K562 (cell line): ENCODE results near the gene GNB5. TPM values are rescaled to one million over a fixed set of nuclear protein-coding genes. Genes with fewer than 3 reads are reported as not detected.

Experiments used
- DLX4 ChIP-seq: fragments of 250-450 bp; sonication (Bioruptor Pico); IDR thresholded peaks from 2 replicates; pipeline ENCODE4 v1.6.1; 2021; ENCODE audit warnings: mild to moderate bottlenecking
- ETV1 ChIP-seq: fragments of 450-650 bp; conservative IDR thresholded peaks from 2 replicates; pipeline ENCODE4 v1.6.1; 2016; ENCODE audit warnings: missing genetic modification characterization, control low read depth, low read depth, missing compliant biosample characterization
- GTF2A2 ChIP-seq: IDR thresholded peaks from 2 replicates; pipeline ENCODE4 v1.6.1; 2016; ENCODE audit warnings: mild to moderate bottlenecking, missing genetic modification characterization, missing compliant biosample characterization
- KLF6 ChIP-seq: fragments of 250-450 bp; sonication (Bioruptor Pico); IDR thresholded peaks from 2 replicates; pipeline ENCODE4 v1.4.0; 2020; ENCODE audit warnings: mild to moderate bottlenecking, moderate library complexity, borderline replicate concordance
- NEUROD1 ChIP-seq: fragments of 150-350 bp; IDR thresholded peaks from 2 replicates; pipeline ENCODE4 v1.6.1; 2014; ENCODE audit warnings: borderline replicate concordance, low read length, low read depth; ENCODE audit not compliant: partially characterized antibody
- NFRKB ChIP-seq: fragments of 450-650 bp; IDR thresholded peaks from 2 replicates; pipeline ENCODE4 v1.6.1; 2016; ENCODE audit warnings: low read depth
- NFXL1 ChIP-seq: fragments of 450-650 bp; formaldehyde crosslinking; IDR thresholded peaks from 2 replicates; pipeline ENCODE4 v1.4.0; 2021; ENCODE audit warnings: mild to moderate bottlenecking
- NR4A1 ChIP-seq, 2 experiments: fragments of 250-450 bp in 1 of 2; fragments of 450-650 bp in 1 of 2; sonication (Bioruptor Pico) in 1 of 2; IDR thresholded peaks; 2 replicates each; pipeline versions ENCODE4 v1.4.0 to v1.6.1; 2016 to 2020; ENCODE audit warnings: mild to moderate bottlenecking in 2 of 2, missing compliant biosample characterization in 1 of 2, missing genetic modification characterization in 1 of 2, moderate library complexity in 1 of 2
- PKNOX1 ChIP-seq: fragments of 450-650 bp; IDR thresholded peaks from 2 replicates; pipeline ENCODE4 v1.6.1; 2016
- SMAD4 ChIP-seq: fragments of 250-450 bp; sonication (Bioruptor Pico); conservative IDR thresholded peaks from 2 replicates; pipeline ENCODE4 v1.8.0; 2021; ENCODE audit warnings: inconsistent platforms, mild to moderate bottlenecking, moderate library complexity
- SP1 ChIP-seq: sonication (generic); formaldehyde crosslinking; IDR thresholded peaks from 2 replicates; pipeline ENCODE4 v1.8.1; 2022; ENCODE audit warnings: mild to moderate bottlenecking, missing genetic modification reagents
- ZBED1 ChIP-seq: IDR thresholded peaks from 2 replicates; pipeline ENCODE4 v1.6.1; 2014
- ZBTB8A ChIP-seq: fragments of 450-650 bp; IDR thresholded peaks from 2 replicates; pipeline ENCODE4 v1.6.1; 2018; ENCODE audit warnings: mild to moderate bottlenecking, moderate library complexity; ENCODE audit not compliant: partially characterized antibody
- ZNF133 ChIP-seq: fragments of 250-450 bp; sonication (Bioruptor Pico); IDR thresholded peaks from 2 replicates; pipeline ENCODE4 v1.4.0; 2020; ENCODE audit warnings: mild to moderate bottlenecking
- ZNF197 ChIP-seq: fragments of 200-800 bp; sonication (Bioruptor generic); IDR thresholded peaks from 2 replicates; pipeline ENCODE4 v1.6.1; 2016; ENCODE audit warnings: low read depth, missing genetic modification characterization, missing compliant biosample characterization
- ZNF407 ChIP-seq: fragments of 450-650 bp; IDR thresholded peaks from 2 replicates; pipeline ENCODE4 v1.6.1; 2016; ENCODE audit warnings: low read depth
- polyA plus RNA-seq, 8 experiments: library from polyadenylated mRNA; depleted of rRNA in 4 of 8; stranded (reverse) in 5 of 8; unstranded in 3 of 8; fragments of >200 nt; fragmentation: Nextera tagmentation in 2 of 8; fragmentation: Illumina TruSeq in 1 of 8; extraction: Ambion mirVana in 2 of 8; extraction: Trizol in 1 of 8; gene quantifications; 2 replicates each; pipeline versions ENCODE4 v1.2.1 to v1.2.3, GENCODE V29; 2011 to 2014; ENCODE audit warnings: inconsistent platforms in 1 of 8, missing spikeins in 1 of 8
- total RNA-seq, 7 experiments: library from RNA; depleted of rRNA in 6 of 7; stranded (reverse); fragments of >200 nt in 6 of 7; fragmentation: Illumina TruSeq in 2 of 7; extraction: Trizol in 2 of 7; gene quantifications; 2 replicates each; pipeline versions ENCODE4 v1.2.1 to v1.2.3, GENCODE V29; 2011 to 2021; ENCODE audit warnings: low replicate concordance in 1 of 7

The GNB5 gene
- total and polyA plus RNA-seq, 9 of the 15 experiments (the other 6 are each of a cell fraction or from before 2014, with no cell fraction given), result 0.11 to 2.1 (median 0.77) TPM

DNA sequence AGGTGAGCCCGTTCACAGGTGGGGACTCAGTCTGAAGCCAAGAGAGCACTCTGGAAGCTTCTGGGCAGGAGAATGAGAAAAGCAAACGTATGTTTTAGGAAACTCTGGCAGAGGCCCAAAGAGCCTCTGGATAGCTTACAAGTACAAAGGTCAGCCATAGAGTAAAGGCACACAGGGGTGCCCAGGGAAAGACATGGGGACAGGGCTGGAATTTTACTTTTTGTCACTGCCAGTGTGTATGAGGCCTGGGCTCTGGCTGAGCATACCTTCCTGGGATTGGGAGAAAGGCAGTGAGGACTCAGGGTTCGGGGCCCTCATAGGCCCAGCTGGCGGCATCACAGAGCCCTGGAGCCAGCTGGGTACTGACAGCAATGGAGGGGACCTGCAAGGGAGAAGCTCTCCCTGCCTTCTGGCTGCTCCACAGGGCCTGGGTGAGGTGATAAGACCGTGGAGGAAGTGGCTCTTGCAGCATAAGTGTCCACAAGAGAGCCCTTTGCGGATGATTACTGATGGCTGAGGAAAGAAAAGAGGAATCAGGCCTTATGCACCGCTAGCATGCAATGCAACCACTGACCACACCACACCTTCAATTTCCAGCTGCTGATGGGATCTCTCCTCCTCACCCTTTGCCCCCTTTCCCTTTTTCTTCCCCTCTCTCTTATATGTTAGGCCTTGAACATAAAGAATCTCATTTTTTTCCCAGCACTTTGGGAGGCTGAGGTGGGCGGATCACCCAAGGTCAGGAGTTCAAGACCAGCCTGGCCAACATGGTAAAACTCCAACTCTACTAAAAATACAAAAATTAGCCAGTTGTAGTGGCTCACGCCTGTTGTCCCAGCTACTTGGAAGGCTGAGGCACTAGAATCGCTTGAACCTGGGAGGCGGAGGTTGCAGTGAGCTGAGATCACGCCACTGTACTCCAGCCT is 53.5 kb downstream of the GNB5 start (continued):
- no peak for TF ChIP-seq ZNF407
- TF ChIP-seq DLX4, result no peak
- TF ChIP-seq NFXL1 (CRISPR knock-in tag), result no peak
- TF ChIP-seq ZBED1, result no peak
- TF ChIP-seq SMAD4, result peak; percentile 58
- TF ChIP-seq ZNF133 (CRISPR knock-in tag), result no peak
- peak; percentile 72 for TF ChIP-seq ETV1 (tag)
- no peak for TF ChIP-seq PKNOX1
- TF ChIP-seq ZNF197 (CRISPR knock-in tag), result no peak
- TF ChIP-seq SP1 (CRISPR knock-in tag), result peak; percentile 60; the same call in 1 of the 2 replicates
- no peak for TF ChIP-seq NR4A1 (CRISPR knock-in tag; IDR thresholded peaks at IDR 0.05)
- TF ChIP-seq NR4A1 (tag; IDR thresholded peaks at IDR 0.05), result no peak
- TF ChIP-seq ZBTB8A, result no peak
- TF ChIP-seq NEUROD1, result peak; percentile 51
- TF ChIP-seq GTF2A2 (tag), result no peak
- TF ChIP-seq KLF6 (CRISPR knock-in tag), result no peak
- no peak for TF ChIP-seq NFRKB
